GM23338 (cell line): ENCODE results near the gene UPK1B. TPM values are rescaled to one million over a fixed set of nuclear protein-coding genes. Genes with fewer than 3 reads are reported as not detected.

Source experiments
- ATAC-seq: fragments of 200-7000 bp; cut with Tn5 transposase; 3 replicates; pipeline ENCODE4 v1.9.1; 2020
- DNase-seq: peaks from one replicate; pipeline ENCODE4 v3.0.0-alpha.2; 2015; ENCODE audit warnings: low spot score
- H2AFZ ChIP-seq: fragments of 200-600 bp; sonication (generic); 2 replicates; pipeline ENCODE4 v1.8.0; 2016; ENCODE audit warnings: antibody characterized with exemption, mild to moderate bottlenecking, moderate library complexity
- H3F3A ChIP-seq: fragments of 200-600 bp; sonication (generic); replicated peaks from 2 replicates; pipeline ENCODE4 v1.8.0; 2017; ENCODE audit warnings: antibody characterized with exemption, mixed run types, low read depth
- H3K27ac ChIP-seq: fragments of 200-600 bp; sonication (generic); 2 replicates; pipeline ENCODE4 v1.6.1; 2016; ENCODE audit warnings: low read depth
- H3K27me3 ChIP-seq: fragments of 200-600 bp; sonication (generic); 2 replicates; pipeline ENCODE4 v1.8.0; 2016; ENCODE audit warnings: mild to moderate bottlenecking, mixed run types, moderate library complexity; ENCODE audit not compliant: insufficient read depth
- H3K36me3 ChIP-seq: fragments of 200-600 bp; sonication (generic); 2 replicates; pipeline ENCODE4 v1.8.0; 2016; ENCODE audit warnings: mild to moderate bottlenecking; ENCODE audit not compliant: insufficient read depth
- H3K4me1 ChIP-seq: fragments of 200-600 bp; sonication (generic); 2 replicates; pipeline ENCODE4 v1.8.0; 2016; ENCODE audit warnings: mild to moderate bottlenecking, moderate library complexity; ENCODE audit not compliant: insufficient read depth
- H3K4me2 ChIP-seq: fragments of 200-600 bp; sonication (generic); 2 replicates; pipeline ENCODE4 v1.7.1; 2017; ENCODE audit warnings: mixed run types
- H3K4me3 ChIP-seq: fragments of 200-600 bp; sonication (generic); 2 replicates; pipeline ENCODE4 v1.6.1; 2016; ENCODE audit warnings: mixed run types
- H3K79me2 ChIP-seq: fragments of 200-600 bp; sonication (generic); replicated peaks from 2 replicates; pipeline ENCODE4 v1.8.0; 2017; ENCODE audit warnings: mild to moderate bottlenecking; ENCODE audit not compliant: insufficient read depth
- H3K9me2 ChIP-seq: fragments of 200-600 bp; sonication (generic); 2 replicates; pipeline ENCODE4 v1.8.0; 2017; ENCODE audit not compliant: insufficient read depth
- H4K20me1 ChIP-seq: fragments of 200-600 bp; sonication (generic); replicated peaks from 2 replicates; pipeline ENCODE4 v1.8.0; 2017; ENCODE audit warnings: mild to moderate bottlenecking; ENCODE audit not compliant: insufficient read depth
- H3K27ac Mint-ChIP-seq: 2 replicates; pipeline ENCODE4 v1.8.0; 2020; ENCODE audit warnings: inconsistent platforms, mild to moderate bottlenecking, moderate library complexity, mixed read lengths
- H3K27me3 Mint-ChIP-seq: 3 replicates; pipeline ENCODE4 v1.8.0; 2022; ENCODE audit warnings: low read depth, mild to moderate bottlenecking, moderate library complexity, mixed read lengths, inconsistent platforms; ENCODE audit not compliant: insufficient read depth, poor library complexity
- H3K36me3 Mint-ChIP-seq: 3 replicates; pipeline ENCODE4 v1.8.0; 2021; ENCODE audit warnings: low read depth, mild to moderate bottlenecking, inconsistent platforms, moderate library complexity, mixed read lengths
- H3K4me1 Mint-ChIP-seq: 3 replicates; pipeline ENCODE4 v1.8.0; 2020; ENCODE audit warnings: mild to moderate bottlenecking, inconsistent platforms, mixed read lengths
- H3K4me3 Mint-ChIP-seq: 3 replicates; pipeline ENCODE4 v1.8.0; 2021; ENCODE audit warnings: moderate library complexity, mild to moderate bottlenecking, inconsistent platforms, mixed read lengths
- H3K9me3 Mint-ChIP-seq: 3 replicates; pipeline ENCODE4 v1.8.0; 2020; ENCODE audit warnings: moderate library complexity, mild to moderate bottlenecking, inconsistent platforms, mixed read lengths
- CREB1 ChIP-seq: fragments of 250-450 bp; sonication (Bioruptor Pico); IDR thresholded peaks from 2 replicates; pipeline ENCODE4 v1.5.0; 2020; ENCODE audit warnings: low read depth, mild to moderate bottlenecking, moderate library complexity
- CTCF ChIP-seq, 2 experiments: fragments of 200-600 bp in 1 of 2; sonication (generic) in 1 of 2; conservative IDR thresholded peaks; 2 replicates each; pipeline versions ENCODE4 v1.5.1 to v1.6.1; 2016 to 2017; ENCODE audit warnings: antibody characterized with exemption in 2 of 2, low read depth in 2 of 2, mild to moderate bottlenecking in 2 of 2, moderate library complexity in 1 of 2
- ETS1 ChIP-seq: IDR thresholded peaks from 2 replicates; pipeline ENCODE4 v1.6.1; 2016; ENCODE audit warnings: antibody characterized with exemption
- EZH2 ChIP-seq: fragments of 200-600 bp; sonication (generic); IDR thresholded peaks from one replicate; pipeline ENCODE4 v1.8.0; 2017; ENCODE audit warnings: antibody characterized with exemption, mild to moderate bottlenecking, low read depth; ENCODE audit not compliant: unreplicated experiment
- EZH2phosphoT487 ChIP-seq: fragments of 200-600 bp; sonication (generic); IDR thresholded peaks from one replicate; pipeline ENCODE4 v1.8.1; 2018; ENCODE audit warnings: antibody characterized with exemption; ENCODE audit not compliant: unreplicated experiment
- JUNB ChIP-seq: IDR thresholded peaks from one replicate; pipeline ENCODE4 v1.6.1; 2016; ENCODE audit warnings: antibody characterized with exemption; ENCODE audit not compliant: unreplicated experiment
- POLR2AphosphoS5 ChIP-seq: IDR thresholded peaks from 2 replicates; pipeline ENCODE4 v1.6.1; 2016; ENCODE audit warnings: antibody characterized with exemption, low read depth
- REST ChIP-seq: IDR thresholded peaks from one replicate; pipeline ENCODE4 v1.6.1; 2018; ENCODE audit warnings: antibody characterized with exemption; ENCODE audit not compliant: unreplicated experiment
- STAT1 ChIP-seq: IDR thresholded peaks from one replicate; pipeline ENCODE4 v1.6.1; 2016; ENCODE audit warnings: antibody characterized with exemption; ENCODE audit not compliant: unreplicated experiment
- ZNF114 ChIP-seq: fragments of 250-450 bp; sonication (Bioruptor Pico); IDR thresholded peaks from 2 replicates; pipeline ENCODE4 v1.5.0; 2020; ENCODE audit warnings: mild to moderate bottlenecking, moderate library complexity
- ZNF331 ChIP-seq: fragments of 250-450 bp; sonication (Bioruptor Pico); IDR thresholded peaks from 2 replicates; pipeline ENCODE4 v1.5.0; 2020; ENCODE audit warnings: low read depth, mild to moderate bottlenecking, moderate library complexity
- ZNF462 ChIP-seq: fragments of 250-450 bp; sonication (Bioruptor Pico); IDR thresholded peaks from 2 replicates; pipeline ENCODE4 v1.5.0; 2020; ENCODE audit warnings: mild to moderate bottlenecking, moderate library complexity
- polyA plus RNA-seq: library from polyadenylated mRNA; unstranded; fragments of >200 nt; fragmentation: Nextera tagmentation; extraction: Ambion mirVana; gene quantifications from 2 replicates; pipeline ENCODE4 v1.2.1, GENCODE V29; 2016
- total RNA-seq: library from RNA; depleted of rRNA; stranded (reverse); fragments of >200 nt; shearing (Covaris generic); gene quantifications from 2 replicates; pipeline ENCODE4 v1.2.3, GENCODE V29; 2014

The UPK1B gene
- total and polyA plus RNA-seq, 2 experiments from 2014 or later, result 0.39 to 0.66 TPM

DNA sequence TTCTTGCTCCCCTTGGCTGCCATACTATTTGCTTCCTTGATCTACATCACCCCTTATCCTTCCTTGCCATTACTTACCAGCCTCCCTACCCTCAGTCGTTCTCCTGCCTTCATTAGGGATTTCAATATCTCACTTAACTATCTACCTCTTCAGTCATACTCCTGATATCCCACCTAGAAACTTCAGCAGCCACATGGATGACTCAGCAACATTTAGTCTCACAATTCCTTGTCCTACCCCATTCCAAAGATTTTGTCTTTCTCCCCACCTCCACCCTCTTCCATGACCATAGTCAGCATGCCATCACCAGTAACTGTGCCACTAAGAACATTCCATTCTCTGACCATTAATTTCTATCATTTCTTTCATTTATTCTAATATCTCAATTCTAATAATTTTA lies 18.4 kb downstream of the UPK1B start:
- H3K27ac ChIP-seq, result no peak overlapping the region
- no peaks in the 10 kb centered on the region for H3K79me2 ChIP-seq
- no peaks in the 10 kb centered on the region for H3K9me3 Mint-ChIP-seq
- no peak for TF ChIP-seq REST
- no peak for TF ChIP-seq ETS1
- TF ChIP-seq ZNF462, result no peak
- no peak for TF ChIP-seq ZNF331 (CRISPR knock-in tag)
- TF ChIP-seq EZH2phosphoT487, result no peak
- no peak for TF ChIP-seq JUNB
- no peak for TF ChIP-seq CREB1 (CRISPR knock-in tag)
- no peak for TF ChIP-seq POLR2AphosphoS5
- TF ChIP-seq EZH2, result no peak
- no peak for TF ChIP-seq STAT1
- no peak for TF ChIP-seq ZNF114
- no peak for TF ChIP-seq CTCF (conservative IDR thresholded peaks at IDR 0.05; ENCODE audit: low read depth in 2 of 2)
- H3K4me3 ChIP-seq, result no peak overlapping the region
- DNase-seq, result no peak
- H3K4me1 Mint-ChIP-seq, result peaks cover 7% of the 10 kb centered on the region; the same call in 2 of the 3 replicates
- H4K20me1 ChIP-seq, result no peaks in the 10 kb centered on the region
- no peaks in the 10 kb centered on the region for H3F3A ChIP-seq
- no peak overlapping the region for H3K4me2 ChIP-seq
- H3K36me3 Mint-ChIP-seq, result no peaks in the 10 kb centered on the region
- no peak overlapping the region for H3K4me3 Mint-ChIP-seq
- no peak overlapping the region for H3K27ac Mint-ChIP-seq
- no peaks in the 10 kb centered on the region for H3K27me3 Mint-ChIP-seq
- H3K9me2 ChIP-seq, result peaks cover 6% of the 10 kb centered on the region
- no peaks in the 10 kb centered on the region for H3K4me1 ChIP-seq
- ATAC-seq, result no peak
- H2AFZ ChIP-seq, result no peak overlapping the region
- H3K27me3 ChIP-seq, result no peaks in the 10 kb centered on the region
- no peaks in the 10 kb centered on the region for H3K36me3 ChIP-seq
